Stomach (tissue), 9 donors: ENCODE measurements around the gene EIF2S1. TPM values are rescaled to one million over a fixed set of nuclear protein-coding genes. Genes with fewer than 3 reads are reported as not detected.

Source experiments
- DNase-seq, 2 donors: peaks; one replicate each; pipeline versions ENCODE4 v3.0.0 to v3.0.0-alpha.2; 2013 to 2019
- H3K27ac ChIP-seq, 5 donors: fragments of 200-600 bp in 4 of 5; sonication (generic) in 4 of 5; one replicate each; pipeline ENCODE4 v1.5.1; 2013 to 2019; ENCODE audit warnings: mild to moderate bottlenecking in 1 of 5, moderate library complexity in 1 of 5
- H3K27me3 ChIP-seq, 3 donors: fragments of 200-600 bp; sonication (generic); one replicate each; pipeline ENCODE4 v1.5.1; 2017 to 2019; ENCODE audit warnings: mixed run types in 1 of 3
- H3K36me3 ChIP-seq, 4 donors: fragments of 200-600 bp; sonication (generic); 1 replicate in 3 of 4; 2 replicates in 1 of 4; pipeline ENCODE4 v1.5.1; 2016 to 2019
- H3K4me1 ChIP-seq, 4 donors: fragments of 200-600 bp; sonication (generic); one replicate each; pipeline ENCODE4 v1.5.1; 2016 to 2019
- H3K4me3 ChIP-seq, 4 donors: fragments of 200-600 bp; sonication (generic) in 3 of 4; one replicate each; pipeline ENCODE4 v1.5.1; 2016 to 2019; ENCODE audit warnings: mild to moderate bottlenecking in 1 of 4
- H3K9me3 ChIP-seq, 4 donors: fragments of 200-600 bp; sonication (generic); one replicate each; pipeline ENCODE4 v1.5.1; 2016 to 2019
- EP300 ChIP-seq: sonication (generic); formaldehyde crosslinking; IDR thresholded peaks from one replicate; pipeline ENCODE4 v1.6.1; 2017; ENCODE audit warnings: antibody characterized with exemption
- POLR2A ChIP-seq, 4 donors: fragments of 450-650 bp; IDR thresholded peaks; one replicate each; pipeline ENCODE4 v1.6.1; 2016; ENCODE audit warnings: antibody characterized with exemption in 4 of 4, control low read depth in 2 of 4, mild to moderate bottlenecking in 1 of 4, moderate library complexity in 1 of 4
- POLR2AphosphoS5 ChIP-seq, 3 donors: sonication (generic); formaldehyde crosslinking; IDR thresholded peaks; one replicate each; pipeline ENCODE4 v1.6.1; 2016; ENCODE audit warnings: antibody characterized with exemption in 3 of 3
- WGBS, 5 donors: extraction: QIAGEN DNeasy Blood & Tissue Kit in 3 of 5; methylation state at CpG; one replicate each; pipeline versions ENCODE4 v1.1.5 to v1.1.7; 2013 to 2018; 5-methylcytosine and 5-hydroxymethylcytosine counted together
- intact Hi-C: fragments of 100-400 bp; cut with DNase I; formaldehyde crosslinking; loops from one replicate; pipeline ENCODE4 v1.15.1; 2023; ENCODE audit warnings: low total_unique reads
- polyA plus RNA-seq, 3 donors: library from polyadenylated mRNA; stranded (reverse); fragments of 200-250 nt; gene quantifications; one replicate each; pipeline ENCODE4 v1.2.3, GENCODE V29; 2013
- total RNA-seq, 5 donors: library from RNA; depleted of rRNA; stranded (reverse); fragments of >200 nt; gene quantifications; one replicate each; pipeline versions ENCODE4 v1.1.0 to v1.2.3, GENCODE V29; 2014 to 2016
- TF ChIP-seq, protein P1 (sequence below), 7 experiments: fragments of 450-650 bp in 4 of 7; fragments of 200-600 bp in 3 of 7; sonication (generic) in 3 of 7; IDR thresholded peaks; one replicate each; pipeline ENCODE4 v1.5.1; 2016 to 2019; ENCODE audit warnings: antibody characterized with exemption in 7 of 7, control low read depth in 2 of 7, mild to moderate bottlenecking in 1 of 7
- donor health status: healthy with polysubstance abuse.
- donor health status: Bipolar disorder and iron deficiency.
- donor health status: healthy.

The EIF2S1 gene
- total and polyA plus RNA-seq, 8 donors: 15.6 to 149 (median 42.6) TPM

GRCh38 chr14:67389275-67389674 lies 29.1 kb downstream of the EIF2S1 start:
- WGBS, 5 donors: 72 to 91% (median 83%) methylated on average over 3 of the region's 3 CpGs
- no peak for DNase-seq
- TF ChIP-seq, protein P1, sequence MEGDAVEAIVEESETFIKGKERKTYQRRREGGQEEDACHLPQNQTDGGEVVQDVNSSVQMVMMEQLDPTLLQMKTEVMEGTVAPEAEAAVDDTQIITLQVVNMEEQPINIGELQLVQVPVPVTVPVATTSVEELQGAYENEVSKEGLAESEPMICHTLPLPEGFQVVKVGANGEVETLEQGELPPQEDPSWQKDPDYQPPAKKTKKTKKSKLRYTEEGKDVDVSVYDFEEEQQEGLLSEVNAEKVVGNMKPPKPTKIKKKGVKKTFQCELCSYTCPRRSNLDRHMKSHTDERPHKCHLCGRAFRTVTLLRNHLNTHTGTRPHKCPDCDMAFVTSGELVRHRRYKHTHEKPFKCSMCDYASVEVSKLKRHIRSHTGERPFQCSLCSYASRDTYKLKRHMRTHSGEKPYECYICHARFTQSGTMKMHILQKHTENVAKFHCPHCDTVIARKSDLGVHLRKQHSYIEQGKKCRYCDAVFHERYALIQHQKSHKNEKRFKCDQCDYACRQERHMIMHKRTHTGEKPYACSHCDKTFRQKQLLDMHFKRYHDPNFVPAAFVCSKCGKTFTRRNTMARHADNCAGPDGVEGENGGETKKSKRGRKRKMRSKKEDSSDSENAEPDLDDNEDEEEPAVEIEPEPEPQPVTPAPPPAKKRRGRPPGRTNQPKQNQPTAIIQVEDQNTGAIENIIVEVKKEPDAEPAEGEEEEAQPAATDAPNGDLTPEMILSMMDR (IDR thresholded peaks at IDR 0.05): no peak
- TF ChIP-seq EP300 (no peak), POLR2A (IDR thresholded peaks at IDR 0.05) (no peak), POLR2AphosphoS5 (IDR thresholded peaks at IDR 0.05) (no peak)
- no peaks in the 10 kb centered on the region for H3K9me3 ChIP-seq
- H3K4me3 ChIP-seq: no peak overlapping the region
- intact Hi-C loops: no loop called here
- no peaks in the 10 kb centered on the region for H3K27me3 ChIP-seq
- peaks cover 0 to 15% (median 4%) of the 10 kb centered on the region in 4 donors for H3K4me1 ChIP-seq
- peaks cover 12 to 56% (median 40%) of the 10 kb centered on the region in 4 donors for H3K36me3 ChIP-seq
- H3K27ac ChIP-seq: no peak overlapping the region

DNA sequence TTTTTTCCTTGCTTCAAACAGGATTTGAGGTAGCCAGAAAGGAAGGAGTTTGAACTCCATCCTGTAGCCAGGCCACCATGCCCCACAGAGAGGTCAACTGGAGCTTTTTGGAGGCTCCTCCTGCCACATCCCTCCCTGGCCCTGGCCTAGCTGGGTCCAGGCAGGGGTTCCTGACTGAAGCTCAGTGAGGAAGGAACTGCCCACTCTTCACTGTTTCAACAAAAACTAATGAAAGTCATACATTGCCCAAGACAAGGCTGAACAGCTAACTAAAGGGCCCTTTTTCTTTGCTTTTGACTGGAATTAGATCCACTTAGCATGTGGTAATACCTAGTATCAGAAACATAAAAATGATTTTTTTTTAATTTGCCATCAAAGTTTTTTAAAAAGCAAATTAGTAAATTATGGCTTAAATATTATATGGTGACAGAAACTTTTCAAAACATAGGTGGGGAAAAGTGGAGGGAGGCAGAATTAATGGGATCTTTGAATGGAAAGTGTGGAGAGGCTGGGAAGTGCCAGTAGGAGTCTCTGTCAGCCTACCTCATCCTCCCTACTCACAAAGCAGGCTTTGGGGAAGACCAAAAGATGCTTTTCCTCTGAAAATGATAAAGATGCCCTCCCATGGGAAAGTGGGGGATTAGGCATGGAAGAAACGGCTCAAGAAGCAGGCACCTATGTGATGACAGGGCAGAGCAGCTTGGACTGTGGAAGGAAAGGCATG lies 29.8 kb downstream of the EIF2S1 start:
- peaks cover 6 to 51% (median 34%) of the 10 kb centered on the region in 4 donors for H3K36me3 ChIP-seq
- intact Hi-C loops: no loop called here
- peaks cover 0 to 13% (median 4%) of the 10 kb centered on the region in 4 donors for H3K4me1 ChIP-seq
- TF ChIP-seq, protein P1 (IDR thresholded peaks at IDR 0.05): no peak
- no peak for TF ChIP-seq EP300
- TF ChIP-seq POLR2AphosphoS5 (IDR thresholded peaks at IDR 0.05): no peak
- TF ChIP-seq POLR2A (IDR thresholded peaks at IDR 0.05): no peak
- no peaks in the 10 kb centered on the region for H3K9me3 ChIP-seq
- no peaks in the 10 kb centered on the region for H3K27me3 ChIP-seq
- H3K4me3 ChIP-seq: no peak overlapping the region
- 80 to 100% (median 87%) methylated on average over 1 of the region's 1 CpG for WGBS, 5 donors
- H3K27ac ChIP-seq: no peak overlapping the region
- DNase-seq: no peak

GRCh38 chr14:67391268-67391667 lies 31.1 kb downstream of the EIF2S1 start:
- 60 to 87% (median 75%) methylated on average over 6 of the region's 6 CpGs for WGBS, 5 donors
- TF ChIP-seq POLR2A (IDR thresholded peaks at IDR 0.05) (no peak), POLR2AphosphoS5 (IDR thresholded peaks at IDR 0.05) (no peak), EP300 (no peak)
- TF ChIP-seq, protein P1 (IDR thresholded peaks at IDR 0.05): no peak
- no peak for DNase-seq
- Histone ChIP-seq H3K4me3 (no peak overlapping the region), H3K36me3 (peaks cover 0 to 38% (median 27%) of the 10 kb centered on the region in 4 donors), H3K27me3 (no peaks in the 10 kb centered on the region), H3K9me3 (no peaks in the 10 kb centered on the region), H3K27ac (no peak overlapping the region), H3K4me1 (peaks cover 0 to 2% (median under 1%) of the 10 kb centered on the region in 4 donors)
- intact Hi-C loops: no loop called here

DNA sequence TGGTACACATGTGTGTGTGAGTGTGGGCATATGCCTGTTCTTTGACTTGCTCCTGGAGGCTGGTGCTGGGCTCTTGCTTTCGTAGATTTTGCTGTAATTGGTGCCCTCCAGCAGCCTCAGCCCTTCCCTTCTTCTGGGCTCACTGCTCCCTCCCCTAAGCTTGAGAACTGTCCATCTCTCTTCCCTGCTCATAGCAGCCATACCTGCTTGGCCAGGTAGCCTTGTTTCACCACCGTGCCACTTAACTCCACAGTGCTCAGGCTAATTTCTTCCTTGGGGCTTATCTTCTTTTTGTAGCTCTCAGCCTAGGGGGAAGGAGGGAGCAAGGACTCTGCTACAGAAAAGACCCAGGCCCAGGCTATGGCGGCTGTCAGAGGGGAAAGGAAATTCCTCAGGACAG lies 32.0 kb downstream of the EIF2S1 start:
- Histone ChIP-seq H3K4me3 (no peak overlapping the region), H3K4me1 (no peaks in the 10 kb centered on the region), H3K27me3 (no peaks in the 10 kb centered on the region), H3K36me3 (peaks cover 0 to 30% (median 20%) of the 10 kb centered on the region in 4 donors), H3K9me3 (no peaks in the 10 kb centered on the region), H3K27ac (no peak overlapping the region)
- WGBS, 5 donors: 54 to 83% (median 75%) methylated on average over 3 of the region's 3 CpGs
- intact Hi-C loops: no loop called here
- DNase-seq: no peak
- TF ChIP-seq POLR2A (IDR thresholded peaks at IDR 0.05) (no peak), POLR2AphosphoS5 (IDR thresholded peaks at IDR 0.05) (no peak), EP300 (no peak)
- TF ChIP-seq, protein P1 (IDR thresholded peaks at IDR 0.05): no peak
